Endodermal cell (in vitro differentiated cells): Measurements from ENCODE around the gene KDM5B. TPM values are rescaled to one million over a fixed set of nuclear protein-coding genes. Genes with fewer than 3 reads are reported as not detected.

Experiments
- DNase-seq: peaks from one replicate; pipeline ENCODE4 v3.0.0-alpha.2; 2017
- H3K27ac ChIP-seq: 2 replicates; pipeline ENCODE4 v1.5.1; 2013; ENCODE audit warnings: mild to moderate bottlenecking, low read depth, low read length, moderate library complexity
- H3K27me3 ChIP-seq: 2 replicates; pipeline ENCODE4 v1.6.1; 2013; ENCODE audit warnings: mild to moderate bottlenecking, low read length, moderate library complexity; ENCODE audit not compliant: insufficient read depth, control insufficient read depth, poor library complexity, severe bottlenecking
- H3K36me3 ChIP-seq: 2 replicates; pipeline ENCODE4 v1.7.0; 2013; ENCODE audit warnings: mild to moderate bottlenecking, low read length, moderate library complexity; ENCODE audit not compliant: control insufficient read depth, insufficient read depth
- H3K4me1 ChIP-seq: one replicate; pipeline ENCODE4 v1.7.0; 2013; ENCODE audit warnings: low read length; ENCODE audit not compliant: control insufficient read depth, insufficient read depth
- H3K4me3 ChIP-seq: 2 replicates; pipeline ENCODE4 v1.5.1; 2013; ENCODE audit warnings: mild to moderate bottlenecking, low read length, moderate library complexity
- H3K9ac ChIP-seq: 2 replicates; pipeline ENCODE4 v1.6.1; 2013; ENCODE audit warnings: mild to moderate bottlenecking, low read length, moderate library complexity; ENCODE audit not compliant: poor library complexity, severe bottlenecking; ENCODE audit errors: extremely low read depth
- H3K9me3 ChIP-seq: 2 replicates; pipeline ENCODE4 v1.6.1; 2013; ENCODE audit warnings: mild to moderate bottlenecking, low read length, moderate library complexity; ENCODE audit not compliant: control insufficient read depth
- H3K27ac Mint-ChIP-seq: 2 replicates; pipeline ENCODE4 v1.8.0; 2020; ENCODE audit warnings: mixed read lengths
- H3K27me3 Mint-ChIP-seq: 2 replicates; pipeline ENCODE4 v1.8.0; 2021; ENCODE audit warnings: mild to moderate bottlenecking, mixed read lengths; ENCODE audit not compliant: insufficient read depth
- H3K36me3 Mint-ChIP-seq: 2 replicates; pipeline ENCODE4 v1.8.0; 2020; ENCODE audit warnings: low read depth, mixed read lengths
- H3K4me1 Mint-ChIP-seq: 2 replicates; pipeline ENCODE4 v1.8.0; 2020; ENCODE audit warnings: mixed read lengths
- H3K4me3 Mint-ChIP-seq: 2 replicates; pipeline ENCODE4 v1.8.0; 2020; ENCODE audit warnings: mild to moderate bottlenecking, moderate library complexity, mixed read lengths
- H3K9me3 Mint-ChIP-seq: 2 replicates; pipeline ENCODE4 v1.8.0; 2020; ENCODE audit warnings: mild to moderate bottlenecking, mixed read lengths
- CTCF ChIP-seq: fragments of 200-600 bp; sonication (generic); conservative IDR thresholded peaks from 2 replicates; pipeline ENCODE4 v1.5.0; 2021; ENCODE audit warnings: antibody characterized with exemption, mild to moderate bottlenecking
- WGBS, 2 experiments: methylation state at CpG; one replicate each; pipeline versions ENCODE4 v1.1.5 to v1.1.7; 2013; ENCODE audit warnings: missing lambda C conversion rate in 2 of 2, mixed read lengths in 1 of 2; ENCODE audit not compliant: insufficient coverage in 1 of 2, insufficient read length in 1 of 2; 5-methylcytosine and 5-hydroxymethylcytosine counted together
- total RNA-seq, 2 donors: library from RNA; stranded (reverse); fragmentation: NEBNext Ultra II Directional in 1 of 2; extraction: Animal tissue kit (Norgen Biotek cat#: 25700) in 1 of 2; gene quantifications; 2 replicates in 1 of 2; 3 replicates in 1 of 2; pipeline ENCODE4 v1.2.1, GENCODE V29; 2021

The KDM5B gene
- total RNA-seq, 2 donors from 2014 or later = 207 to 219 TPM

DNA sequence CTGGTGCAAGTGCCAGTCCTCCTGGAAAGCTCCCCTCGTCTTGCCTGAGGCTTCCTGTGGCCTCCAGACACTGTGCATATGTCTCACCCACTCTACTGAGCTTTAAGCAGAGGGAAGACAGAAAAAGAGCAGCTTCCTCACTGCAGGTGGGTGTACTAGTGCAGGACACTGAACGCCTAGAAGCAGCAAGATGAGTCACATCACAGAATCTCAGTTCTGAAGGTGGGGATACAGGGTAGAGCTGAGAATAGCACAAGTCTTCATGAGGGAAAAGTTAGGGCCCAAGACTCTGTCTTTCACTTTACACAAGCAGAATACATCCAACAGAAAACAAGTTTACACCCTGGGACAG lies 39.9 kb upstream of the KDM5B start:
- Mint-ChIP-seq H3K36me3 (no peaks in the 10 kb centered on the region), H3K27me3 (peaks cover 16% of the 10 kb centered on the region), H3K9me3 (no peaks in the 10 kb centered on the region), H3K27ac (no peak overlapping the region), H3K4me1 (peaks cover 2% of the 10 kb centered on the region), H3K4me3 (no peak overlapping the region)
- Histone ChIP-seq H3K4me3 (no peak overlapping the region), H3K36me3 (no peaks in the 10 kb centered on the region), H3K9me3 (no peaks in the 10 kb centered on the region), H3K9ac (no peak overlapping the region), H3K4me1 (no peaks in the 10 kb centered on the region), H3K27me3 (no peaks in the 10 kb centered on the region), H3K27ac (no peak overlapping the region)
- WGBS, 2 experiments = 81 to 83% methylated on average over 1 to 2 of the region's 2 CpGs
- no peak for DNase-seq
- no peak for TF ChIP-seq CTCF

- no peaks in the 10 kb centered on the region for H3K27me3 ChIP-seq
- no peaks in the 10 kb centered on the region for H3K9me3 Mint-ChIP-seq
- peaks cover 16% of the 10 kb centered on the region for H3K27me3 Mint-ChIP-seq
These were observed 36.7 kb upstream of the KDM5B start for GRCh38 chr1:202844935-202845334.

DNA sequence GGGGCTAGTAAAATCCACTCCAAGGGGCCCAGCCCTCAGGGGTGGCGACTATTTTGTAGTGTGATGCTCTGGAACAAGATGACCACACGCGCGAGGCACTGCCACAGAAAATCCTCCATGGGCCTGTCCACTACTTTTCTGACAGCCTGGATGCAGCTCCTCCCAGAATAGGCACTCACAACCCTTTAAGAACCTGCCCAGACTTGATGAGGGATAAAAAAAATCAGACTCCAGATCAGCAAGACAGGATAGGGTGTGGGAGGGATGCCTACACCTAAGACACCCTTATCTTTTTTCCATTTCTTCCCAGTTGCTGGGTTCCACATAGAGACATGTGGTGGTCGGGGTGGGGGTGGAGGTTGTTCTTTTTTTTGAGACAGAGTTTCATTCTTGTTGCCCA lies 36.0 kb upstream of the KDM5B start:
- Histone ChIP-seq H3K27ac (no peak overlapping the region), H3K4me3 (no peak overlapping the region), H3K9me3 (no peaks in the 10 kb centered on the region), H3K4me1 (no peaks in the 10 kb centered on the region), H3K9ac (no peak overlapping the region), H3K27me3 (no peaks in the 10 kb centered on the region), H3K36me3 (no peaks in the 10 kb centered on the region)
- Mint-ChIP-seq H3K36me3 (no peaks in the 10 kb centered on the region), H3K9me3 (no peaks in the 10 kb centered on the region), H3K4me1 (no peaks in the 10 kb centered on the region), H3K4me3 (no peak overlapping the region), H3K27ac (no peak overlapping the region), H3K27me3 (peaks cover 16% of the 10 kb centered on the region)
- TF ChIP-seq CTCF = no peak
- 92% methylated on average over 5 of the region's 5 CpGs; no CpG with 5 or more reads in 1 of the 2 experiments for WGBS, 2 experiments
- DNase-seq = no peak

More at GRCh38 chr1:202844935-202845334, 36.7 kb upstream of the KDM5B start:
- H3K9ac ChIP-seq = no peak overlapping the region
- DNase-seq = no peak
- no peak overlapping the region for H3K4me3 Mint-ChIP-seq
- H3K9me3 ChIP-seq = no peaks in the 10 kb centered on the region
- no peak overlapping the region for H3K4me3 ChIP-seq
- H3K27ac Mint-ChIP-seq = no peak overlapping the region
- H3K27ac ChIP-seq = no peak overlapping the region
- H3K36me3 ChIP-seq = no peaks in the 10 kb centered on the region
- H3K4me1 Mint-ChIP-seq = no peaks in the 10 kb centered on the region
- no peaks in the 10 kb centered on the region for H3K4me1 ChIP-seq
- no peak for TF ChIP-seq CTCF
- no peaks in the 10 kb centered on the region for H3K36me3 Mint-ChIP-seq
- WGBS, 2 experiments = 80 to 83% methylated on average over 6 of the region's 6 CpGs
